ENCODE measurements around the gene SSC5D.

SSC5D gene

DNA sequence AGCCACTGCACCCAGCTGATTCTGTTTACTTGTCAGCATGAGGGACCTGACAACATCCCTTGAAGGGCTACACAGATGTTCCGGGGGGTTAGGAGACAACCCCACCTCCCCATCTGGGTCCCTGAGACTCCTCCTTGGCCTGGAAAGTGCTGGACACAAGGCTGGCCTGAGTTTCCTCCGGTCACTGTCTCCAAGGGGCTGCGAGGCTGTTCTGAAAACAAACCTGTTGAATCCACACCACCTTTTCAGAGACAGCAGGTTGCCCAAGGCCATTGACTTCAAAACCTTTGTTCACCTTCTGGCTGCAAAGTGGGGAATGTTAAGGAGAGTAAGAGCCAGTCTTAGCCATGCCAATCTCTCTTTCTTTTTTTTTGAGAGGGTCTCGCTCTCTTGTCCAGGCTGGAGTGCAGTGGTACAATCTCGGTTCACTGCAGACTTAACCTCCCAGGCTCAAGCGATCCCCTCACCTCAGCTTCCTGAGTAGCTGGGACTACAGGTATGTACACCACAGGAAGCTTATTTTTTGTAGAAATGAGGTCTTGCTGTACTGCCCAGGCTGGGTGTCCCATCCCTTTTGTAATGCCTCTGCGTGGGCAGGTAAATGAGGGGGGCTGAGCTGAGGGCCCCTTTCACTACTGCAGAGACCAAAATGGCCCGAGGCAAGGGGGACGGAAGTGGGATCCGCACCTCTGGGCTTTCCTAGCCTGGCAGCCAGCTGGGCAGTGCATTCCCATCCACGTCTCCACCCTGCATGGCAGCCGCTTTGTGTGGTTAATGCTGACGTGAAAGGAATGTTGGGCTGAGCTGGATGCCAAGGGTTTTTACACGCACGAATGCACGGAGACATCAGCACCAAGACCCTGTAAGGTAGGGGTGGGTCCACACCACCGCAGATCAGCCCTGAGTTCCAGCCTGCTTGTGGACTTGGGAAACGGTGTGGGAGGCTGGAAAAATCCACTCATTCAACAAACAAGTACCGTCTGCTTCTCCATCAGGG lies 13.7 kb upstream of the SSC5D start:
- DNase-seq = no peak

DNA sequence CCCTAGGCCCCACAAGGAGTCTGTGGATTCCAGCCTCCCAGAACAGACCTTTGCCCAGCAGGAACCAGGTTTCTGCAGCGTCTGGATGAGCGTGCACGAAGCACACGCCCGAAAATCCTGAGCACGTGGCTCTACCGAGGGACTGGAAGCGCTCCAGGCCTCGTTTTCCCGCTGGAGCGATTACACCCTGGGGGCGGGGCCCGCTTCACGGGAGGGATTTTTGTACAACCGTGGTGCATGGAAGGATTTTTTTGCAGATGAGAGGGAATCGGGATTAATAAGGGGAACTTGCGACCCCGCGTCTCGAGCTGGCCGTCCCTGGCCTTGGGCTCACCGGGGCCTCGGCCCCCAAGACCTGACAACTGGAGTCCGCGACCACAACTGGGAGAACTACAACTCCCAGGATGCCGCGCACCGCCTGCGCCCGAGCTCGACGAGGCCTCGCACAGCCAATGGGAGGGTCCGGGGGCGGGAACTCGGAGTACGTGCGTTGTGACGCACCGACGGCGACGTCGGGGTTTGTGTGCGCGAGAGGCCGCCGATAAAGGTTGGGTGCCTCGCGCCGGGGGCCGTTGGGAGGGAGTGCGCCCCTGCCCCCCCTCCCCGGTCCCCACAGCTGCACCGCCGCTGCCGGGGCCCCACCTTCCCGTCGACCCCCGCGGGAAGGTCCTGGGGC lies 12.0 kb upstream of the SSC5D start, which contains the start of gene ZNF628:
TSS of gene ZNF628 (plus strand) at position 518 of the 676 bp plus-strand sequence. CDS start 3,294 bp downstream, outside the sequence.
- DNase-seq = peak; percentile 99

DNA sequence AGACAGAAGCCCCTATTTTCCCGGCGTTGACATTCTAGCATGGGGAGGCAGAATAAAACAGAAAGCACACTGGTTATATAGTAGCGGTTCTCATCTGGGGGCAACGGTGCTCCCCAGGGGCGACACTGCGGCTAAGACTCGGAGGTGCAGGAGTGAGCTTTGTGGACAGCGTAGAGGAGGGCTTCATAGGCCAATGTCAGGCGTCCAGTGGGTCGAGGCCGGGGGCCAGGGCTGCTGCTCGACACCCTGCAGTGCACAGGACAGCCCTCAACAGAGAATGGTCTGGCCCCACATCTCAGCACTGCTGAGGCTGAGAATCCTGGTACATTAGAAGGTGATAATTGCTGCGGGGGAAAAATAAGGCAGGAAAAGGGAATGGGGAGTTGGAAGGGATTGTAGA lies 10.3 kb upstream of the SSC5D start:
- no peak for DNase-seq

DNA sequence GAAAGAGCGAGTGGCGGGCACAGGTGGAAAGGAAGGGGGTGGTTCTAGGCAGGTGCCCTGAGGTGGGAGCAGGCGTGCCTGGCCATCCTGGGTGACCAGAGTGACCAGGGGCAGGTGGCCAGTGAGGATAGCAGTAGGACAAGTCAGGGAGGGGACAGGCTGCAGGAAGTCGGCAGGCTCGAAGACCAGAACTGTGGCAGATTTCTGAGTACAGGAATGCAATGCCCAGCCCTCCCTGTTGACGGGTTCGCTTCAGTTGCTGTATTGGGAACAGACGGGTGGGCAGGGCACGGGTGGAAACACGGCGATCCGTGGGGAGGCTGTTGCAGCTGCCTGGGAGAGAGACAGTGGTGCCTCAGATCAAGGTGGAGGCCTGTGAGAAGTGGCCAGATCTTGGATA lies 9.9 kb upstream of the SSC5D start:
- no peak for DNase-seq

DNA sequence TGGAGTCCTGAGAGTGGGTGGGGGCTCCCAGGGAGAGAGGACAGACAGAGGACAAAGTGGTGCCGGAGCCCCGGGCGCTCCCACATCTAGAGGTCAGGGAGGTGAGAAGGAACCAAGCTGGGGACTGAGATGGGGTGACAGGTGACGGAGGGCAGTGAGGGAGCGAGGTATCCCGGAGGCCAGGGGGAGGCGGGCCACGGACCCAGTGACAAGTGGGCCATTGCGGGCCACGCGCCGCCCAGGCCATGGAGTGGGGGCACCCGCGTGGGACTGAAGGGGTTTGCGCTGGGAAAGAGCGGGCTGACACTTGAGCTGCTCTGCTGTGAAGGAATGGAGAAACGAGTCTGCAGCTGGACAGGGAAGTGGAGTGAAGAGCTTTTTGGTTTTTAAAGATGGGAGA lies 9.2 kb upstream of the SSC5D start:
- DNase-seq = no peak

DNA sequence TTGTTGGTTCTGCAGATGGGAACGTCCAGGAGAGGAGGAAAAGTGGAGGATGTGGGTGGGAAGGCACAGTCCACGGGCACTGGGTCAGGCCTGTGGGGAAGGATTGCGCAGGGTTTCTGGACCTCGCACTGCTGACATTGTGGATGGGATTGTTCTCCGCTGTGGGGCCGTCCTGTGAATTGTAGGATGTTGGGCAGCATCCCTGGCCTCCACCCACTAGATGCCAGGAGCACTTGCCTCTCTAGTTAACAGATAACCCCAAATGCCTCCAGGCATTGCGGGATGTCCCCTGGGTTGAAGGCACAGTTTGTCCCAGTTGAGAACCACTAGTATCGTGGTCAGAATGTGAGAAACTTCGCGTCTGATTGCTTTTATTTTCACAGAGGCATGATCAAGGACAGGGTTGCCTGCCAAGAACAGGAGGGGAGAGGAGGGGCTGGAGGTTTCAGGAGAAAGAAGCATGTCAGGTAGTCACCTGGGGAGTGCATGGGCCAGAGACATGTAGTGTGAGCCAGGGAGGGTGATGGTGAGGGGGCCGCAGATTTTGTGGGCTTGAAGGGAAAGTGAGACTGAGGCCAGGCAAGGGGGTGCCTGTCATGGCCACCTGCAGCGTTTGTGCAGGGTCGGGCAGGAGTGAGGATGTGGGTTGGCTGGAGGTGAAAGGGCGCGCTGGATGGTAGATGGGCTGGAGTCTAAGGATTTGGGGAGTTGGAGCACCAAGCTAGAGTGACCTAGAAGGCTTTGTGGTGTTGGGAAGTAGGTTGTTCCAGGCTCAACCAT lies 8.6 kb upstream of the SSC5D start:
- no peak for DNase-seq

DNA sequence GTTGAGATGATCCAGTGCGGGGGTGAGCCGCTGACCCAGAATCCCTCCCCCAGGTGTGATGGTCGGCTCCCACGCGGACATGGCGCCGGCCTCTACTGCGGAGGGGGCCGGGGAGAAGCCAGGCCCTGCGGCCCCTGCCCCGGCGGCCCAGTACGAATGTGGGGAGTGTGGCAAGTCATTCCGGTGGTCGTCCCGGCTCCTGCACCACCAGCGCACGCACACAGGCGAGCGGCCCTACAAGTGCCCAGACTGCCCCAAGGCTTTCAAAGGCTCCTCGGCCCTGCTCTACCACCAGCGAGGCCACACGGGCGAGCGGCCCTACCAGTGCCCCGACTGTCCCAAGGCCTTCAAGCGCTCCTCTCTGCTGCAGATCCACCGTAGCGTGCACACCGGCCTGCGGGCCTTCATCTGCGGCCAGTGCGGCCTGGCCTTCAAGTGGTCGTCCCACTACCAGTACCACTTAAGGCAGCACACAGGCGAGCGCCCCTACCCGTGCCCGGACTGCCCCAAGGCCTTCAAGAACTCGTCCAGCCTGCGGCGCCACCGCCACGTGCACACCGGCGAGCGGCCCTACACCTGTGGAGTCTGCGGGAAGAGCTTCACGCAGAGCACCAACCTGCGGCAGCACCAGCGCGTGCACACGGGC lies 7.0 kb upstream of the SSC5D start:
- no peak for DNase-seq

DNA sequence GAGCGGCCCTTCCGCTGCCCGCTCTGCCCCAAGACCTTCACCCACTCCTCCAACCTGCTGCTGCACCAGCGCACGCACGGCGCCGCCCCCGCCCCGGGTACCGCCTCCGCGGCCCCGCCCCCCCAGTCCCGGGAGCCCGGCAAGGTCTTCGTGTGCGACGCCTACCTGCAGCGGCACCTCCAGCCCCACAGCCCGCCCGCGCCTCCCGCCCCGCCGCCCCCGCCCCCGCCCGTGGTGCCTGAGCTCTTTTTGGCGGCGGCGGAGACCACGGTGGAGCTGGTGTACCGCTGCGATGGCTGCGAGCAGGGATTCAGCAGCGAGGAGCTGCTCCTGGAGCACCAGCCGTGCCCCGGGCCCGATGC lies 6.5 kb upstream of the SSC5D start:
- DNase-seq = no peak

DNA sequence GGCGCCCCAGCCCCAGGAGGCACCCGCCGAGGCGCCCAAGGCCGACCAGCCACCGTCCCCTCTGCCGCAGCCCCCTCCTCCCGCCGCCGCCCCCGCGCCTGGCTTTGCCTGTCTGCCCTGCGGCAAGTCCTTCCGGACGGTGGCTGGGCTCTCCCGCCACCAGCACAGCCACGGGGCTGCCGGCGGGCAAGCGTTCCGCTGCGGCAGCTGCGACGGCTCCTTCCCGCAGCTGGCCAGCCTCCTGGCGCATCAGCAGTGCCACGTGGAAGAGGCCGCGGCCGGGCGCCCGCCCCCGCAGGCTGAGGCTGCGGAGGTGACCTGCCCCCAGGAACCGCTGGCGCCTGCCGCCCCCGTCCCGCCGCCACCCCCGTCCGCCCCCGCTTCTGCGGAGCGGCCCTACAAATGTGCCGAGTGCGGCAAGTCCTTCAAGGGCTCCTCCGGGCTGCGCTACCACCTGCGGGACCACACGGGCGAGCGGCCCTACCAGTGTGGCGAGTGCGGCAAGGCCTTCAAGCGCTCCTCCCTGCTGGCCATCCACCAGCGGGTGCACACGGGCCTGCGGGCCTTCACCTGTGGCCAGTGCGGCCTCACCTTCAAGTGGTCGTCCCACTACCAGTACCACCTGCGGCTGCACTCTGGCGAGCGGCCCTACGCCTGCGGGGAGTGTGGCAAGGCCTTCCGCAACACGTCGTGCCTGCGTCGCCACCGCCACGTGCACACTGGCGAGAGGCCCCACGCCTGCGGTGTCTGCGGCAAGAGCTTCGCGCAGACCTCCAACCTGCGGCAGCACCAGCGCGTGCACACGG lies 5.9 kb upstream of the SSC5D start:
- DNase-seq = no peak

DNA sequence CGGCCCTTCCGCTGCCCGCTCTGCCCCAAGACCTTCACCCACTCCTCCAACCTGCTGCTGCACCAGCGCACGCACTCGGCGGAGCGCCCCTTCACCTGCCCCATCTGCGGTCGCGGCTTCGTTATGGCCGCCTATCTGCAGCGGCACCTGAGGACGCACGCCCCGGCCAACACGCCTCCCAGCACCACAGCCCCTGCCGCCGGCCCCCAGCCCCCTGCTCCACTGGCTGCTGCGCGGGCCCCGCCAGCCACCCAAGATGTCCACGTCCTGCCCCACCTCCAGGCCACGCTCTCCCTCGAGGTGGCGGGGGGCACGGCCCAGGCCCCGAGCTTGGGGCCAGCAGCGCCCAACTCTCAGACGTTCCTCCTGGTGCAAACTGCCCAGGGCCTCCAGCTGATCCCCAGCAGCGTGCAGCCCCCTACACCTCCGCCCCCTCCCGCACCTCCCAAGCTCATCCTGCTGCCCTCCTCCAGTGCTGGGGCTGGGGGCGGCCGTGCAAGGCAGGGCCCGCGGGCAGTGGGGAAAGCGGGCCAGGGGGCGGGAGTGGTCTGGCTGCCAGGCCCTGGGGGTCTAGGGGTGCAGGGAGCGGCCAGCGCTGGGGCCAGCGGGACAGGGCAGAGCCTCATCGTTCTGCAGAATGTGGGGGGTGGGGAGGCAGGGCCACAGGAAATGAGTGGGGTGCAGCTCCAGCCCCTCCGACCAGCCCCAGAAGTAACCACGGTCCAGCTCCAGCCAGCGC lies 5.1 kb upstream of the SSC5D start:
- no peak for DNase-seq

DNA sequence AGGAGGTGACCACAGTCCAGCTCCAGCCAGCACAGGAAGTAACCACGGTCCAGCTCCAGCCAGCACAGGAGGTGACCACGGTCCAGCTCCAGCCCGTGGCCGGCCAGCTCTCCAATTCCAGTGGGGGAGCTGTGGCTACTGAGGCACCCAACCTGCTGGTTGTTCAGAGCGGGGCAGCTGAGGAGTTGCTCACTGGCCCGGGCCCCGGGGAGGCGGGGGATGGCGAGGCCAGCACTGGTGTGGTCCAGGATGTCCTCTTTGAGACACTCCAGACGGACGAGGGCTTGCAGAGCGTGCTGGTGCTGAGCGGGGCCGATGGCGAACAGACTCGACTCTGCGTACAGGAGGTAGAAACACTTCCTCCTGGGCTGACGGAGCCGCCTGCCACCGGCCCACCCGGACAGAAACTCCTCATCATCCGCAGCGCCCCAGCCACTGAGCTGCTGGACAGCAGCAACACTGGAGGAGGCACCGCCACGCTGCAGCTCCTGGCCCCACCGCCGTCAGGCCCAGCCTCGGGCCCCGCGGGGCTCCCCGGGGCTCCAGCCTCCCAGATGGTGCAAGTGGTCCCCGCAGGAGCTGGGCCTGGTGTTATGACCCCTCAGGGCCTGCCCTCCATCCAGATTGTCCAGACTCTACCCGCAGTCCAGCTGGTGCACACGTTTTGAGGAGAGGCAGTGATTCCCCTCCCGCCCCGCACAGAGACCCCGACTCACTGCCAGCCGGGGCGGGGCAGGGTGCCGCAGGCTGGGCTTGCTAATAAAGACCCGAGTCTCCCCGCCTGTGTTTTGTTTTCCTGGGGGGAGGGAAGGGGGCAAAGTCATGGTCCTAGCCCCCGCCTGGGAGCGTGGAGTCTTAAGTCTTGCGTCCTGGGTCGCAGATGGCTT lies 4.3 kb upstream of the SSC5D start:
- DNase-seq = no peak

DNA sequence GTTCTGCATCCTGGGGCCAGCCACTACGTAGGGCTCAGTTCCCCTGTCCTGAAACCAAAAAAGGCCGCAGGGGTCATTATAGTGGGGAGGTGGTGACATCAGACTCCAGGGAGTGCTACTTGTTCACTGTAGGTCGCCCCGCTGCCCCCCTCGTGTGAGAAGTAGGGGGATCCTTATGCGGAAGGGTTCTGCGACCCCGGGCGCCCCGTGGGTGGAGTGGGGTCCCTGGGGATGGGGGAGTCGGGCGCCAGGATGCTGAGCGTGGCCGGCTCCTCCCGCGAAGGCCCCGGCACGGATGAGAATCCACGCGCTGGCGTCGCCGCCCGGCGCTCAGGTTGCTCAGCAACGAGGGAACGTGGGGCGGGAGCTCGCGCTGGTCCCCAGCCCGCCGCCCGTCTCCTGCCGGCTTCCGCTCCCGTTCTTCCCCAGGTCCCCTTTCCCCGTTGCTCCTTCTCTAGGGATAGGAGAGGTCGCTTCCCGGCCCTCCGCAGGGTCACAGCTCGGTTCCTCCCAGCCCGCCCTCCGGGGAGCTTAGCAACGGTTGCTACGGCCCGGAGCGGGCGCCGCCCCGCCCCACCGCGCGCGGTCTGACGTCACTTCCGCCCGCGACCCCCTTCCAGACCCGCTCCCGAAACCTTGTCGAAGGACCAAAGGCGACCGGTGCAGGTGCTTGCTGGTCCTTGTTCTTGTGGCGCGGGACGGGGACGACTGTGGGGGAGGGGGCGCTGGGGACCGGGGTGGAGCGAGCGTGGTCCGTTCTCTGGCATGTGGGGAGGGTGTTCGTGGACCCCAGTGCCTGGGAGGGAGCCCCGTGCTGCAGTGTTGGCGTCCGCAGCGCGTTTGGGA lies 3.4 kb upstream of the SSC5D start, which contains the start of gene NAT14:
TSS of gene NAT14 (plus strand) at position 596 of the 846 bp plus-strand sequence. CDS start 521 bp downstream, outside the sequence.
- peak; percentile 42 to 58 for DNase-seq

DNA sequence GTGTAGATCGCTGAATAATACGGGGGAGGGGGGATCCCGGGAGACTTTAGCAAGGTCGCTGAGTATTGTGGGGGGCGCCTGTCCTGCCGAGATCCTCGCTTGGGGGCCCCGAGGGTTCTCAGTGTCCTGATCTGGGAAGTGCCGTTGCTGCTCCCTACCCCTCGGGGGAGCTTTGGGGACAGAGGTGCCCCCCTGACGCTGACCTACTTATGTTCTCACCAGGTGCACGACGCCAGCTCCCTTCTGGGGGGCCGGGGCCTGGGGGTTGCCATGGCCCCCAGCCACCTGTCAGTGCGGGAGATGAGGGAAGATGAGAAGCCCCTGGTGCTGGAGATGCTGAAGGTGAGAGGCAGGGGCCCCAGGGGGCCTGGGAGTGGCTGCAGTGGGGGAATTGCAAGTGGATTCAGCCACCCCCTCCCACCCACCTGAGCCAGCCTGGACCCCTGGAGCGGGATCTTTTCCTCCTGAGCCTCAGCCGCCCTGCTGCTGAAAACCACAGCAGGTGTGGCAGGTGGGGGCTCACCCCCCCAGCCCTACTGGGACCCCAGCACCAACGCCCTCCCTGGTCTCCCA lies 2.7 kb upstream of the SSC5D start:
- DNase-seq = no peak

DNA sequence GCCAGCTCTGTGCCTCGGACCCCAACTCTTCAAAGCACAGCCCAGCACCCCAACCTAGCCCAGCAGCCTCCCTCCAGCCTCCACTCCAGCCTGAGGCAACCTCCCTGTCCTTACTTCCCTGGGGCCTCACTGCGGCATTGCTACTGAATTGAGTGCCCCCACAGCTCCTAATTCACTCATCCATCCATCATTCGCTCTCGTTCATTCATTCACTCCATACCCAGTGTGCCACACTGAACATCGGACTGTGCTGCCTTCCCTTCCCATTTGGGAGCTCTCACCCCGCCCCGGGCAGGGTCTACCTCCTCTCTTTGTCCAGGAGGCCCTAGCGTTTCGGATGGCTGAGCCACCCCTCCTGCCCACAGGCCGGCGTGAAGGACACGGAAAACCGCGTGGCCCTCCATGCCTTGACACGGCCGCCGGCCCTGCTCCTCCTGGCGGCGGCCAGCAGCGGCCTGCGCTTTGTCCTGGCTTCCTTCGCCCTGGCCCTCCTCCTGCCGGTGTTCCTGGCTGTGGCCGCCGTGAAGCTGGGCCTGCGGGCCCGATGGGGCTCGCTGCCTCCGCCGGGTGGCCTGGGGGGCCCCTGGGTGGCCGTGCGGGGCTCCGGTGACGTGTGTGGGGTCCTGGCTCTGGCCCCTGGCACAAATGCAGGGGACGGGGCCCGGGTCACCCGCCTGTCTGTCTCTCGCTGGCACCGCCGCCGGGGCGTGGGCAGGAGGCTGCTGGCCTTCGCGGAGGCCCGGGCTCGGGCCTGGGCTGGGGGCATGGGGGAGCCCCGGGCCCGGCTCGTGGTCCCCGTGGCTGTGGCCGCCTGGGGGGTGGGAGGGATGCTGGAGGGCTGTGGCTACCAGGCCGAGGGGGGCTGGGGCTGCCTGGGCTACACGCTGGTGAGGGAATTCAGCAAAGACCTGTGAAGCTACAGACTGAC lies 1.9 kb upstream of the SSC5D start:
- DNase-seq = no peak

DNA sequence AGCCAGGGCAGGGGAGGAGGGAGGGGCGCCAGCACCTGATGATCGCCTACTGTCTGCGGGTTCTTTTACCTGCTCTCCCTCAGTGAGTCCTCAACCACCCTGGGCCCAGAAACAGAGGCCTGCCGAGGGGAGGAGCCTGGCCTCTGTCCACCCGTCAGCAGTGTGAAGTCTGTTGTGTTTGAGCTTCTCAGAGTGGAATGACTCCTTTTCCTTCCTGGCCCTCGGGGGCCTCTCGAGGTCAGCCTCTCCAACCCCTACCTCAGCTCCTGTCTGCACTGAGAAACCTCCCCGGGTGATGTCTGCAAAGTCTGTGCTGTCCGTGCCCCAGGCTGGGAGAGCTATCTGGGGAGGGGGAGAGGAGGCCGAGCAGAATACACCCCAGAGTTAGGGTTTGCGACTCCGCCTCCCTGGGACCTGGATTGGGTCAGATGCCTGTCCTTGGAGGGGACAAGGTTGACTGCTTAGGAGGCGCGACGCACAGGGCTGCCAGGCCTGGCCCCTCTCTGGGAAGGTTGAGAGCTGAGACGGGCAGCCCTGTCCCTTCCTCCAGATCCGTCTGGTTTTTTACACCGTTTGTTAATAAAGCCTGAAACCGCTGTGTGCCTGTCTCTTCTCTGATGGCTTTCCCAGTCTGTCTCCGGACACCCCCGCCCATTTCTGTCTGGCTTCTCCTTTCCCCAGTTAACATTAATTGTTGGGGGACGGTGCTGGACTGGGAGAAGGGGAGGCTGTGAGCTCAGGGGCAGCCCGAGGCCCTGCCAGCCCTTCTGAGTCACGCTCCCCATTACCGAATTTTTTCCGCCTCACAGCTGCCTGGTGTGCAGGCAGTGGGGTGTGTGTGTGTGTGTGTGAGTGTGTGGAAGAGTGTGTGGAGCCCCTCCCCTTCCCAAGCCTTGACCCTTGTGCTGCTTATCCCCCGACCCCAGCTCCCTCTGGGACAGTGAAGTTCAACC lies 989 bp upstream of the SSC5D start:
- DNase-seq = peak; percentile 60 to 69
